ENCODE measurements around the gene SH3RF3.

SH3RF3 gene

DNA sequence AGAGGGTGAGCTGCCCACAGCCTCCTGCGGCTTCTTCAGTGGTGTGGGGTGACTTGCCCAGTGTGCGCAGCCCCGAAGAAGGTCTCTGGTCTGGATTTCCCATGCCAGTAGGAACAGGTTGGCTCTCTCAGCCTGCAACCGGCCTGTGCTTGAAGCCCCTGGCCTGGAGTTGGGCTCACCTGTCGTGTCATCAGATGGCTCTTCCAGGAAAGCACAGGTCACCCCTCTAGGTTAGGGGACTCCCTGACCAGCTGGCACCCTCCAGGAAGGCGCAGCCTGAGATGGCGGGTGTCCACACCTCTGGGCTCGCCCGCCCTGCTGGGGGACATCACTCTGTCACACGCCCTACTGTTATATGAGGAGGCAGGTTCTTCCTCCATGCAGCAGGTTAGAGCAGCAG is 304.9 kb downstream of the SH3RF3 start:
- Mint-ChIP-seq H3K9me3 (no peaks in the 10 kb centered on the region), H3K27me3 (ENCODE audit: low read depth, poor library complexity) (peaks cover 12% of the 10 kb centered on the region), H3K4me3 (no peak overlapping the region), H3K27ac (no peak overlapping the region), H3K36me3 (ENCODE audit: low read depth) (peaks cover 4% of the 10 kb centered on the region), H3K4me1 (peaks cover 50% of the 10 kb centered on the region)
- no peak for TF ChIP-seq CTCF (IDR thresholded peaks at IDR 0.05)
- no peak for DNase-seq

GRCh38 chr2:109434351-109434750 is 305.3 kb downstream of the SH3RF3 start:
- TF ChIP-seq CTCF (IDR thresholded peaks at IDR 0.05): no peak
- H3K9me3 Mint-ChIP-seq: no peaks in the 10 kb centered on the region
- H3K27ac Mint-ChIP-seq: no peak overlapping the region
- no peak for DNase-seq
- H3K4me1 Mint-ChIP-seq: peaks cover 55% of the 10 kb centered on the region
- no peak overlapping the region for H3K4me3 Mint-ChIP-seq
- H3K36me3 Mint-ChIP-seq (ENCODE audit: low read depth): peaks cover 4% of the 10 kb centered on the region
- peaks cover 12% of the 10 kb centered on the region for H3K27me3 Mint-ChIP-seq (ENCODE audit: low read depth, poor library complexity)

DNA sequence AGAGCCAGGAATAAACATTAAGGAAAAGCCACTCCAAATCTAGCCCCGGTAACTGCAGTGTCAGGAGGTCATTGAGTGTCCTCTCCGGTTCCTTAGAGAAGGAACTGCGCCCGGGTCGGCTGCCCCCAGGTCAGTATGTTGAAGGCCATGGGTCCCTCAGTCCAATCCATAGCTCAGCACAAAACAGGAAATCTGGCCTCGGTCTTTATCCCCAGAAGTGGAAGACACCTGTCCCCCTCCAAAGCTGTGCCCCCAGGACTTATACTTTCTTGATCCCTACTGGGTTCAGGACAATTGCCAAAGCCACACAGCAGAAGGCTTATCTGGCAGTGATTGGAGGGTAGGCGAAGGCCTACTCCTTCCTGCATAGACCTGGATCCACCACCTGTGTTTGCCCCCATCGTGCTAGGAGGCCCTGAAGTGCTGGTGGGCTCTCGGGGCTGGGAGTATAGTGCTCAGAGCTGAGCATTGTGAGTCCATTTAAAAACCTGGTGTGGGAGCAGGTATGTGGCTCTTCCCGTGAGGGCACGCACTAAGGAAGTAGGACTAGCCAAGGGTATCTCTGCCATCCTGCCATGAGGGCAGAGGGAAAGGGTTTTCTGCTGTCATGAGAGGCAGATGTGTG is 306.2 kb downstream of the SH3RF3 start:
- Mint-ChIP-seq H3K27me3 (ENCODE audit: low read depth, poor library complexity) (peaks cover 12% of the 10 kb centered on the region), H3K4me3 (no peak overlapping the region), H3K27ac (peak overlapping the region; percentile 12), H3K9me3 (peaks cover 7% of the 10 kb centered on the region), H3K36me3 (ENCODE audit: low read depth) (peaks cover 11% of the 10 kb centered on the region), H3K4me1 (peaks cover 63% of the 10 kb centered on the region)
- DNase-seq: no peak
- TF ChIP-seq CTCF (IDR thresholded peaks at IDR 0.05): no peak

DNA sequence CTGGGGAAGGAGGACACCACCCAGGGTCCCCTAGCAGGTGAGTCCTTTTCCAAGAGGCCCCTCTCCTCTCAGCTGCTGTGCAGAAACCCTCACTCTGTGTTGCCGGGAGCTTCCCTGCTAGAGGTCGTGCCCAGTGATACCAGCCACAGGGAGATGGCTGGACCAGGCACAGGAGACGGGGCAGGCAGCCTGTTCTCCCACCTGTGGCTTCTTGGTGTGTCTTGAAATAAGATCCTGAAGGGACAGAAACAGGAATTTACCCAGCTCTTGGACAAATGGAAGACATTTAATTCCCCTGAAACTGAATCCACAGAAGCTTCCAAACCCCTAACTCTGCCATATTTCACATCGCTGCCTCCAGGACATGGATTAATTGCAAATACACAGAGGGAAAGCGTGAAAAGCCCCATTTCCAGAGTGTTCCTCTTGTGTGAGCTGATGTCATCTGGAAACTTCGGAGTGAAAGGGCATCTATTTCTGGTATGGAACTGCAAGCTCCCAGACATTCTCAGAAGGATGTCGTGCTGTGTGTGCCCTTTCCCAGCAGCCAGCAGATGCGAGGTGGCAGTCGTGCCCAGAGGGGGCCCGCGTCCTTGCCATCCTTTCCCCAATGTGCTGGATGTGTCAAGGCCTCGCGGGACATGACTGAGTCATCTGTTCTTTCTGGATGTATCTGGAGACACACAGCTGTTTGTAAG is 307.0 kb downstream of the SH3RF3 start:
- Mint-ChIP-seq H3K27ac (peak overlapping the region; percentile 32), H3K27me3 (ENCODE audit: low read depth, poor library complexity) (peaks cover 6% of the 10 kb centered on the region), H3K9me3 (peaks cover 16% of the 10 kb centered on the region), H3K36me3 (ENCODE audit: low read depth) (peaks cover 20% of the 10 kb centered on the region), H3K4me3 (no peak overlapping the region), H3K4me1 (peaks cover 57% of the 10 kb centered on the region)
- no peak for DNase-seq
- TF ChIP-seq CTCF (IDR thresholded peaks at IDR 0.05): no peak

DNA sequence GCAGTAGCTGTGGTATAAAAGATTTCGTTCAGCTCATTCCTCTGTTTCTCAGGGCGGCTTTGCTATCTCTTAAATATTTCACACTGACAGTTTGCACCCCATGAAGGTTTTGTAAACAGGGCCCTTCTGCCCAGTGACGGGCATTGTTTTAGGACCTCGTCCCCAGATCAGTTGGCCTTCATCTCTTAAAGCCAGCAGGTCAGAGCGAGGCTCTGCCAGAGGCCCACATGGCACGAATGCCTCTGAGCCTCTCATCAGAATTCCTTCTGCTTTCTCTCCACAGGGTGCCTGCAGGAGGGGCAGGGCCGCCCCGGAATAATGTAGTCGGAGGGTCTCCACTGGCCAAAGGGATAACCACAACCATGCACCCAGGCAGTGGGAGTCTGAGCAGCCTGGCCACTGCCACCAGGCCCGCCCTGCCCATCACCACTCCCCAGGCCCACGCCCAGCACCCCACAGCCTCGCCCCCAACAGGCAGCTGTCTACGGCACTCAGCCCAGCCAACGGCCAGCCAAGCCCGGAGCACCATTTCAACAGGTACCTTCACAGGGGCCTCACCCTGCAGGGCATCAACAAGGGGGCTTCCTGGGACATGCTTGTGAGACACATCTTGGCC is 307.7 kb downstream of the SH3RF3 start:
- H3K4me3 Mint-ChIP-seq: no peak overlapping the region
- TF ChIP-seq CTCF (IDR thresholded peaks at IDR 0.05): no peak
- peaks cover 22% of the 10 kb centered on the region for H3K9me3 Mint-ChIP-seq
- no peak for DNase-seq
- H3K27me3 Mint-ChIP-seq (ENCODE audit: low read depth, poor library complexity): peaks cover 3% of the 10 kb centered on the region
- peaks cover 27% of the 10 kb centered on the region for H3K36me3 Mint-ChIP-seq (ENCODE audit: low read depth)
- peak overlapping the region; percentile 32 for H3K27ac Mint-ChIP-seq
- H3K4me1 Mint-ChIP-seq: peaks cover 57% of the 10 kb centered on the region
